GM23338 (cell line): Measurements from ENCODE around the gene PDE4B. TPM values are rescaled to one million over a fixed set of nuclear protein-coding genes. Genes with fewer than 3 reads are reported as not detected.

Source experiments
- ATAC-seq: fragments of 200-7000 bp; cut with Tn5 transposase; 3 replicates; pipeline ENCODE4 v1.9.1; 2020
- DNase-seq: peaks from one replicate; pipeline ENCODE4 v3.0.0-alpha.2; 2015; ENCODE audit warnings: low spot score
- H2AFZ ChIP-seq: fragments of 200-600 bp; sonication (generic); 2 replicates; pipeline ENCODE4 v1.8.0; 2016; ENCODE audit warnings: antibody characterized with exemption, mild to moderate bottlenecking, moderate library complexity
- H3F3A ChIP-seq: fragments of 200-600 bp; sonication (generic); replicated peaks from 2 replicates; pipeline ENCODE4 v1.8.0; 2017; ENCODE audit warnings: antibody characterized with exemption, mixed run types, low read depth
- H3K27ac ChIP-seq: fragments of 200-600 bp; sonication (generic); 2 replicates; pipeline ENCODE4 v1.6.1; 2016; ENCODE audit warnings: low read depth
- H3K27me3 ChIP-seq: fragments of 200-600 bp; sonication (generic); 2 replicates; pipeline ENCODE4 v1.8.0; 2016; ENCODE audit warnings: mild to moderate bottlenecking, mixed run types, moderate library complexity; ENCODE audit not compliant: insufficient read depth
- H3K36me3 ChIP-seq: fragments of 200-600 bp; sonication (generic); 2 replicates; pipeline ENCODE4 v1.8.0; 2016; ENCODE audit warnings: mild to moderate bottlenecking; ENCODE audit not compliant: insufficient read depth
- H3K4me1 ChIP-seq: fragments of 200-600 bp; sonication (generic); 2 replicates; pipeline ENCODE4 v1.8.0; 2016; ENCODE audit warnings: mild to moderate bottlenecking, moderate library complexity; ENCODE audit not compliant: insufficient read depth
- H3K4me2 ChIP-seq: fragments of 200-600 bp; sonication (generic); 2 replicates; pipeline ENCODE4 v1.7.1; 2017; ENCODE audit warnings: mixed run types
- H3K4me3 ChIP-seq: fragments of 200-600 bp; sonication (generic); 2 replicates; pipeline ENCODE4 v1.6.1; 2016; ENCODE audit warnings: mixed run types
- H3K79me2 ChIP-seq: fragments of 200-600 bp; sonication (generic); replicated peaks from 2 replicates; pipeline ENCODE4 v1.8.0; 2017; ENCODE audit warnings: mild to moderate bottlenecking; ENCODE audit not compliant: insufficient read depth
- H3K9me2 ChIP-seq: fragments of 200-600 bp; sonication (generic); 2 replicates; pipeline ENCODE4 v1.8.0; 2017; ENCODE audit not compliant: insufficient read depth
- H4K20me1 ChIP-seq: fragments of 200-600 bp; sonication (generic); replicated peaks from 2 replicates; pipeline ENCODE4 v1.8.0; 2017; ENCODE audit warnings: mild to moderate bottlenecking; ENCODE audit not compliant: insufficient read depth
- H3K27ac Mint-ChIP-seq: 2 replicates; pipeline ENCODE4 v1.8.0; 2020; ENCODE audit warnings: inconsistent platforms, mild to moderate bottlenecking, moderate library complexity, mixed read lengths
- H3K27me3 Mint-ChIP-seq: 3 replicates; pipeline ENCODE4 v1.8.0; 2022; ENCODE audit warnings: low read depth, mild to moderate bottlenecking, moderate library complexity, mixed read lengths, inconsistent platforms; ENCODE audit not compliant: insufficient read depth, poor library complexity
- H3K36me3 Mint-ChIP-seq: 3 replicates; pipeline ENCODE4 v1.8.0; 2021; ENCODE audit warnings: low read depth, mild to moderate bottlenecking, inconsistent platforms, moderate library complexity, mixed read lengths
- H3K4me1 Mint-ChIP-seq: 3 replicates; pipeline ENCODE4 v1.8.0; 2020; ENCODE audit warnings: mild to moderate bottlenecking, inconsistent platforms, mixed read lengths
- H3K4me3 Mint-ChIP-seq: 3 replicates; pipeline ENCODE4 v1.8.0; 2021; ENCODE audit warnings: moderate library complexity, mild to moderate bottlenecking, inconsistent platforms, mixed read lengths
- H3K9me3 Mint-ChIP-seq: 3 replicates; pipeline ENCODE4 v1.8.0; 2020; ENCODE audit warnings: moderate library complexity, mild to moderate bottlenecking, inconsistent platforms, mixed read lengths
- CREB1 ChIP-seq: fragments of 250-450 bp; sonication (Bioruptor Pico); IDR thresholded peaks from 2 replicates; pipeline ENCODE4 v1.5.0; 2020; ENCODE audit warnings: low read depth, mild to moderate bottlenecking, moderate library complexity
- CTCF ChIP-seq, 2 experiments: fragments of 200-600 bp in 1 of 2; sonication (generic) in 1 of 2; conservative IDR thresholded peaks; 2 replicates each; pipeline versions ENCODE4 v1.5.1 to v1.6.1; 2016 to 2017; ENCODE audit warnings: antibody characterized with exemption in 2 of 2, low read depth in 2 of 2, mild to moderate bottlenecking in 2 of 2, moderate library complexity in 1 of 2
- EZH2 ChIP-seq: fragments of 200-600 bp; sonication (generic); IDR thresholded peaks from one replicate; pipeline ENCODE4 v1.8.0; 2017; ENCODE audit warnings: antibody characterized with exemption, mild to moderate bottlenecking, low read depth; ENCODE audit not compliant: unreplicated experiment
- EZH2phosphoT487 ChIP-seq: fragments of 200-600 bp; sonication (generic); IDR thresholded peaks from one replicate; pipeline ENCODE4 v1.8.1; 2018; ENCODE audit warnings: antibody characterized with exemption; ENCODE audit not compliant: unreplicated experiment
- JUNB ChIP-seq: IDR thresholded peaks from one replicate; pipeline ENCODE4 v1.6.1; 2016; ENCODE audit warnings: antibody characterized with exemption; ENCODE audit not compliant: unreplicated experiment
- NANOG ChIP-seq: IDR thresholded peaks from 2 replicates; pipeline ENCODE4 v1.6.1; 2016; ENCODE audit warnings: antibody characterized with exemption, borderline replicate concordance
- POLR2AphosphoS5 ChIP-seq: IDR thresholded peaks from 2 replicates; pipeline ENCODE4 v1.6.1; 2016; ENCODE audit warnings: antibody characterized with exemption, low read depth
- REST ChIP-seq: IDR thresholded peaks from one replicate; pipeline ENCODE4 v1.6.1; 2018; ENCODE audit warnings: antibody characterized with exemption; ENCODE audit not compliant: unreplicated experiment
- ZNF114 ChIP-seq: fragments of 250-450 bp; sonication (Bioruptor Pico); IDR thresholded peaks from 2 replicates; pipeline ENCODE4 v1.5.0; 2020; ENCODE audit warnings: mild to moderate bottlenecking, moderate library complexity
- ZNF331 ChIP-seq: fragments of 250-450 bp; sonication (Bioruptor Pico); IDR thresholded peaks from 2 replicates; pipeline ENCODE4 v1.5.0; 2020; ENCODE audit warnings: low read depth, mild to moderate bottlenecking, moderate library complexity
- polyA plus RNA-seq: library from polyadenylated mRNA; unstranded; fragments of >200 nt; fragmentation: Nextera tagmentation; extraction: Ambion mirVana; gene quantifications from 2 replicates; pipeline ENCODE4 v1.2.1, GENCODE V29; 2016
- total RNA-seq: library from RNA; depleted of rRNA; stranded (reverse); fragments of >200 nt; shearing (Covaris generic); gene quantifications from 2 replicates; pipeline ENCODE4 v1.2.3, GENCODE V29; 2014
- TF ChIP-seq, protein P1 (sequence below): fragments of 250-450 bp; sonication (Bioruptor Pico); IDR thresholded peaks from 2 replicates; pipeline ENCODE4 v1.5.0; 2020; ENCODE audit warnings: mild to moderate bottlenecking, moderate library complexity

The PDE4B gene
- total and polyA plus RNA-seq, 2 experiments from 2014 or later: 14.0 to 25.6 TPM

DNA sequence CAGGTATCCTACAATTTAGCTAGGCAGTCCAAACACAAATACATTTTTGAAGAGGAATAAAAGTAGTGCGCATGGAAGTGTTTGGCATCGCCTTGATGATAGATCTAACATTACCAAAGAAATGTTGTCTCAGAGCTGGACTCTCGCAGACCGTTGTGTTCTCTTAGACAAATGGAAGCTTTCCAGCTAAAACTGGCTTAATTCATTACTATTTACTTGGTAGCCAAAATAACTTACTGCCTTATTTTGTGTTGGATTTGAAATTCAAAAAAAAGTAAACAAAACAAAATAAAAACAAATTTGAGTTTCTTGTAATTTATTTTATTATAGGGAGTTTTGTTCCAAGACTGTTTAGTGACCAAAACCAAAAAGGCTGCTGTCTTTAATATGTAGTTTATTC, 51.6 kb downstream of the PDE4B start (continued):
- no peak for TF ChIP-seq REST
- TF ChIP-seq JUNB: no peak
- no peak for TF ChIP-seq CTCF (conservative IDR thresholded peaks at IDR 0.05; ENCODE audit: low read depth in 2 of 2)
- TF ChIP-seq POLR2AphosphoS5: no peak
- TF ChIP-seq EZH2phosphoT487: no peak

- no peaks in the 10 kb centered on the region for H3K27me3 Mint-ChIP-seq
- ATAC-seq (no peak), DNase-seq (no peak)
- no peaks in the 10 kb centered on the region for H3K36me3 Mint-ChIP-seq
- no peaks in the 10 kb centered on the region for H3K36me3 ChIP-seq
- no peak overlapping the region for H3K4me3 Mint-ChIP-seq
- H3K9me2 ChIP-seq: no peaks in the 10 kb centered on the region
- H3K4me1 ChIP-seq: no peaks in the 10 kb centered on the region
- H3K27me3 ChIP-seq: no peaks in the 10 kb centered on the region
- H4K20me1 ChIP-seq: no peaks in the 10 kb centered on the region
- no peak overlapping the region for H3K27ac ChIP-seq
- no peaks in the 10 kb centered on the region for H3K79me2 ChIP-seq
- H3K4me1 Mint-ChIP-seq: no peaks in the 10 kb centered on the region
- no peaks in the 10 kb centered on the region for H3K9me3 Mint-ChIP-seq
- H3K27ac Mint-ChIP-seq: no peak overlapping the region
- H2AFZ ChIP-seq: no peak overlapping the region
- no peak overlapping the region for H3K4me2 ChIP-seq
- H3K4me3 ChIP-seq: no peak overlapping the region
- H3F3A ChIP-seq: no peaks in the 10 kb centered on the region
- TF ChIP-seq EZH2: no peak
- TF ChIP-seq, protein P1, sequence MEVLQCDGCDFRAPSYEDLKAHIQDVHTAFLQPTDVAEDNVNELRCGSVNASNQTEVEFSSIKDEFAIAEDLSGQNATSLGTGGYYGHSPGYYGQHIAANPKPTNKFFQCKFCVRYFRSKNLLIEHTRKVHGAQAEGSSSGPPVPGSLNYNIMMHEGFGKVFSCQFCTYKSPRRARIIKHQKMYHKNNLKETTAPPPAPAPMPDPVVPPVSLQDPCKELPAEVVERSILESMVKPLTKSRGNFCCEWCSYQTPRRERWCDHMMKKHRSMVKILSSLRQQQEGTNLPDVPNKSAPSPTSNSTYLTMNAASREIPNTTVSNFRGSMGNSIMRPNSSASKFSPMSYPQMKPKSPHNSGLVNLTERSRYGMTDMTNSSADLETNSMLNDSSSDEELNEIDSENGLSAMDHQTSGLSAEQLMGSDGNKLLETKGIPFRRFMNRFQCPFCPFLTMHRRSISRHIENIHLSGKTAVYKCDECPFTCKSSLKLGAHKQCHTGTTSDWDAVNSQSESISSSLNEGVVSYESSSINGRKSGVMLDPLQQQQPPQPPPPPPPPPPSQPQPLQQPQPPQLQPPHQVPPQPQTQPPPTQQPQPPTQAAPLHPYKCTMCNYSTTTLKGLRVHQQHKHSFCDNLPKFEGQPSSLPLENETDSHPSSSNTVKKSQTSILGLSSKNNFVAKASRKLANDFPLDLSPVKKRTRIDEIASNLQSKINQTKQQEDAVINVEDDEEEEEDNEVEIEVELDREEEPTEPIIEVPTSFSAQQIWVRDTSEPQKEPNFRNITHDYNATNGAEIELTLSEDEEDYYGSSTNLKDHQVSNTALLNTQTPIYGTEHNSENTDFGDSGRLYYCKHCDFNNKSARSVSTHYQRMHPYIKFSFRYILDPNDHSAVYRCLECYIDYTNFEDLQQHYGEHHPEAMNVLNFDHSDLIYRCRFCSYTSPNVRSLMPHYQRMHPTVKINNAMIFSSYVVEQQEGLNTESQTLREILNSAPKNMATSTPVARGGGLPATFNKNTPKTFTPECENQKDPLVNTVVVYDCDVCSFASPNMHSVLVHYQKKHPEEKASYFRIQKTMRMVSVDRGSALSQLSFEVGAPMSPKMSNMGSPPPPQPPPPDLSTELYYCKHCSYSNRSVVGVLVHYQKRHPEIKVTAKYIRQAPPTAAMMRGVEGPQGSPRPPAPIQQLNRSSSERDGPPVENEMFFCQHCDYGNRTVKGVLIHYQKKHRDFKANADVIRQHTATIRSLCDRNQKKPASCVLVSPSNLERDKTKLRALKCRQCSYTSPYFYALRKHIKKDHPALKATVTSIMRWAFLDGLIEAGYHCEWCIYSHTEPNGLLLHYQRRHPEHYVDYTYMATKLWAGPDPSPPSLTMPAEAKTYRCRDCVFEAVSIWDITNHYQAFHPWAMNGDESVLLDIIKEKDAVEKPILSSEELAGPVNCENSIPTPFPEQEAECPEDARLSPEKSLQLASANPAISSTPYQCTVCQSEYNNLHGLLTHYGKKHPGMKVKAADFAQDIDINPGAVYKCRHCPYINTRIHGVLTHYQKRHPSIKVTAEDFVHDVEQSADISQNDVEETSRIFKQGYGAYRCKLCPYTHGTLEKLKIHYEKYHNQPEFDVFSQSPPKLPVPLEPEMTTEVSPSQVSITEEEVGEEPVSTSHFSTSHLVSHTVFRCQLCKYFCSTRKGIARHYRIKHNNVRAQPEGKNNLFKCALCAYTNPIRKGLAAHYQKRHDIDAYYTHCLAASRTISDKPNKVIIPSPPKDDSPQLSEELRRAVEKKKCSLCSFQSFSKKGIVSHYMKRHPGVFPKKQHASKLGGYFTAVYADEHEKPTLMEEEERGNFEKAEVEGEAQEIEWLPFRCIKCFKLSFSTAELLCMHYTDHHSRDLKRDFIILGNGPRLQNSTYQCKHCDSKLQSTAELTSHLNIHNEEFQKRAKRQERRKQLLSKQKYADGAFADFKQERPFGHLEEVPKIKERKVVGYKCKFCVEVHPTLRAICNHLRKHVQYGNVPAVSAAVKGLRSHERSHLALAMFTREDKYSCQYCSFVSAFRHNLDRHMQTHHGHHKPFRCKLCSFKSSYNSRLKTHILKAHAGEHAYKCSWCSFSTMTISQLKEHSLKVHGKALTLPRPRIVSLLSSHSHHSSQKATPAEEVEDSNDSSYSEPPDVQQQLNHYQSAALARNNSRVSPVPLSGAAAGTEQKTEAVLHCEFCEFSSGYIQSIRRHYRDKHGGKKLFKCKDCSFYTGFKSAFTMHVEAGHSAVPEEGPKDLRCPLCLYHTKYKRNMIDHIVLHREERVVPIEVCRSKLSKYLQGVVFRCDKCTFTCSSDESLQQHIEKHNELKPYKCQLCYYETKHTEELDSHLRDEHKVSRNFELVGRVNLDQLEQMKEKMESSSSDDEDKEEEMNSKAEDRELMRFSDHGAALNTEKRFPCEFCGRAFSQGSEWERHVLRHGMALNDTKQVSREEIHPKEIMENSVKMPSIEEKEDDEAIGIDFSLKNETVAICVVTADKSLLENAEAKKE (CRISPR knock-in tag): no peak
- no peak for TF ChIP-seq ZNF114 (CRISPR knock-in tag)
- TF ChIP-seq CTCF (conservative IDR thresholded peaks at IDR 0.05; ENCODE audit: low read depth in 2 of 2): no peak
- no peak for TF ChIP-seq JUNB
- no peak for TF ChIP-seq NANOG
- no peak for TF ChIP-seq ZNF331 (CRISPR knock-in tag)
- TF ChIP-seq CREB1 (CRISPR knock-in tag): no peak
Measured at GRCh38 chr1:65844821-65845534, 52.3 kb downstream of the PDE4B start.
